Activated naive CD8-positive, alpha-beta T cell treated with anti-CD3 and anti-CD28 coated beads, Interleukin-2, amount 50 U/mL, for 24 hours (primary cell): Measurements from ENCODE around the gene CDHR1.
A peak's percentile ranks its signal among the peaks of the same experiment; 100 is the strongest.
"Not testable (repeated sequence)": the region's sequence is repeated elsewhere in the genome, so short reads cannot be mapped to it uniquely, and the experiment has no call there.

Experiments used
- ATAC-seq: fragments of 150-1000 bp; cut with Tn5 transposase; one replicate; pipeline ENCODE4 v1.10.0; 2021
- DNase-seq: peaks from one replicate; pipeline ENCODE4 v3.0.0; 2021
- H3K27ac Mint-ChIP-seq: one replicate; pipeline ENCODE4 v1.8.0; 2021; ENCODE audit warnings: mild to moderate bottlenecking, mixed read lengths
- H3K27me3 Mint-ChIP-seq: one replicate; pipeline ENCODE4 v1.8.0; 2021; ENCODE audit warnings: mixed read lengths
- H3K36me3 Mint-ChIP-seq: one replicate; pipeline ENCODE4 v1.8.0; 2021; ENCODE audit warnings: low read depth, mixed read lengths
- H3K4me1 Mint-ChIP-seq: one replicate; pipeline ENCODE4 v1.8.0; 2021; ENCODE audit warnings: mixed read lengths
- H3K4me3 Mint-ChIP-seq: one replicate; pipeline ENCODE4 v1.8.0; 2021; ENCODE audit warnings: mild to moderate bottlenecking, moderate library complexity, mixed read lengths
- H3K9me3 Mint-ChIP-seq: one replicate; pipeline ENCODE4 v1.8.0; 2021; ENCODE audit warnings: mixed read lengths

The CDHR1 gene

DNA sequence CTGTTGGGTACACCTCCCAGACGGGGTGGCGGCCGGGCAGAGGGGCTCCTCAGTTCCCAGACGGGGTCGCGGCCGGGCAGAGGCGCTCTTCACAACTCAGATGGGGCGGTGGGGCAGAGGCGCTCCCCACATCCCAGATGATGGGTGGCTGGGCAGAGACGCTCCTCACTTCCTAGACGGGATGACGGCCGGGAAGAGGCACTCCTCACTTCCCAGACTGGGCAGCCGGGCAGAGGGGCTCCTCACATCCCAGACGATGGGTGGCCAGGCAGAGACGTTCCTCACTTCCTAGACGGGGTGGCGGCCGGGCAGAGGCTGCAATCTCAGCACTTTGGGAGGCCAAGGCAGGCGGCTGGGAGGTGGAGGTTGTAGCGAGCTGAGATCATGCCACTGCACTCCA, 14.0 kb upstream of the CDHR1 start:
- not testable (repeated sequence) for DNase-seq, H3K9me3 Mint-ChIP-seq, H3K36me3 Mint-ChIP-seq, H3K27ac Mint-ChIP-seq, H3K27me3 Mint-ChIP-seq, H3K4me3 Mint-ChIP-seq, H3K4me1 Mint-ChIP-seq, ATAC-seq

DNA sequence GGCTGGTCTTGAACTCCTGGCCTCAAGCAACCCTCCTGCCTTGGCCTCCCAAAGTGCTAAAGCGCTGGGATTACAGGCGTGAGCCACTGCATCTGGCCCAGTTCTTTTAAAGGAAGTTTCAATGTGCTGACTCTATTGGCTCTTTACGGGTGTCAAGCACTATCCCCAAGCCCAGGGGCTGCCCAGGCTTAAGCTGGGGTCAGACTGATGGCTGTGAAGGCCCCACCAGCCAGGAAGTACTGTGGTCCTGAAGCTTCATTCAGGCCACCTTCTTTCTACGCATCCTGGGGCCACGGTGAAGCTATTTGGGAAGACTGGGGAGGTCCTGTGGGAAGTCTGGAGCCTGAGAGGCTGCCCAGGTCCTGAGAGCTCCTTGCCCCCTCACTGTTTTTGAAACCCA, 12.7 kb upstream of the CDHR1 start:
- no peak for DNase-seq
- Mint-ChIP-seq H3K27ac (no peak overlapping the region), H3K36me3 (no peaks in the 10 kb centered on the region), H3K27me3 (no peaks in the 10 kb centered on the region), H3K4me1 (peaks cover 4% of the 10 kb centered on the region), H3K9me3 (no peaks in the 10 kb centered on the region), H3K4me3 (no peak overlapping the region)
- no peak for ATAC-seq

DNA sequence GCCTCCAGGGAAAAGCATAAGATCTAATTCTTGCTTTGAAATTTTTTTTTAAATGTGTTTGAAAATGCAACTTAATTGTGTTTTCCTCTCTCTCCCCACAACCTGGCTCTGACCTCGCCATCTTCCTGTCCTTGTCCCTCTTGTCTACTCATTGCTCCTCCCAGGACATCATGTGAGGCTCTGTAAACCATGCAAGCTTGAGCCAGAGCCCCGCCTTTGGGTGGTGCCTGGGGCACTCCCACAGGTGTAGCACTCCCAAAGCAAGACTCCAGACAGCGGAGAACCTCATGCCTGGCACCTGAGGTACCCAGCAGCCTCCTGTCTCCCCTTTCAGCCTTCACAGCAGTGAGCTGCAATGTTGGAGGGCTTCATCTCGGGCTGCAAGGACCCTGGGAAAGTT, 9.8 kb upstream of the CDHR1 start:
- Mint-ChIP-seq H3K4me1 (no peaks in the 10 kb centered on the region), H3K4me3 (no peak overlapping the region), H3K27me3 (no peaks in the 10 kb centered on the region), H3K27ac (no peak overlapping the region), H3K36me3 (no peaks in the 10 kb centered on the region), H3K9me3 (no peaks in the 10 kb centered on the region)
- no peak for DNase-seq
- peak; percentile 31 for ATAC-seq

DNA sequence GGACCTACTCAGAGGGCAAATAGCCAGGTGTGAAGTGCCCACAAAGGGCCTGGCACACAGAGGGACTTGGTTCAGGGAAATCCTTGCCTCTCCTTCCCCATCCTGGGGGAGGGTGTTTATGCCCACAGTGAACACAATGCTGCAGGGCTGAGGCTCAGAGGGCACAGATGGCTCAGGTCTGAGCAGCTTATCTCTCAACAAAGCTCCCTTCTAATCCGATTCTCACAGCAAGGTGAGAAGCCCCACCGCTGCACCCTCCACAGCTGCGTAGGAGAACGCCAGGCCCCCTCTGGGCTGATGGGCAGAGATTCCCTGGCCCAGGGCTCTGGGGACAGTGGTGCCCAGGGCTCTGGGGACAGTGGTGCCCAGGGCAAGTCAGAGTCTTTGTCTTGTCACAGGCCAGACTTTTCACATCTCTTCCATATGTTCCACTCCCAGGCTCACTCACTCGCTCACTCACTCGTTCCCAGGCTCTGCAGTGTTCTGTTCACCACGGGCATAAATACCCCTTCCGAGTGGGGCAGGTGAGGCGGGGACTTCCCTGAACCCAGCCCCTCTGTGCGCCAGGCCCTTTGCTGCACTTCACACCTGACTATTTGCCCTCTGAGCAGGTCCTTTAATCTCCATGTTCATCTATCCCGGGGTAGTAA, 8.7 kb upstream of the CDHR1 start:
- no peak for ATAC-seq
- no peak overlapping the region for H3K4me3 Mint-ChIP-seq

DNA sequence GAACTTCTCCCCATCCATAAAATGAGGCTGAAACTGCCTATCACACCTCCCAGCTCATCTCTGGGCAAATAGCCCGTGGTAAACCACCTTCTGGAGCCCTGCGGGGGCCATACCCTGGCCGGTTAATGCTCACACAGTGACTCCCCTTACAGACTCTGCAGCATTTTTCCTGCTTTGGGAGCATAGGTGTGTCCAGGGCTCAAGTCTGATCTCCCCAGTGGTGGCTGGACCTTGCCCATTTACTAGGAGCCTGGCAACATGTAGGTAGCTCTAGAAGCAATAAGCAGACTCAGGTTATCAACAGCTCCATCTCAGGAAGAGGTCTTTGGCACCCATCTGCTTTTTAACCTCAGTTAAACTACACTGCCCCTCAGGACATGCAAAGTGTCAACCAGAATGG, 5.5 kb upstream of the CDHR1 start:
- DNase-seq (no peak), ATAC-seq (no peak)
- Mint-ChIP-seq H3K27ac (no peak overlapping the region), H3K4me3 (no peak overlapping the region), H3K9me3 (no peaks in the 10 kb centered on the region), H3K4me1 (peaks cover 7% of the 10 kb centered on the region), H3K27me3 (peaks cover 8% of the 10 kb centered on the region), H3K36me3 (no peaks in the 10 kb centered on the region)

More for the DNA sequence above, 8.7 kb upstream of the CDHR1 start:
- Mint-ChIP-seq H3K9me3 (no peaks in the 10 kb centered on the region), H3K27ac (no peak overlapping the region), H3K27me3 (no peaks in the 10 kb centered on the region), H3K36me3 (no peaks in the 10 kb centered on the region), H3K4me1 (no peaks in the 10 kb centered on the region)
- DNase-seq, result no peak

DNA sequence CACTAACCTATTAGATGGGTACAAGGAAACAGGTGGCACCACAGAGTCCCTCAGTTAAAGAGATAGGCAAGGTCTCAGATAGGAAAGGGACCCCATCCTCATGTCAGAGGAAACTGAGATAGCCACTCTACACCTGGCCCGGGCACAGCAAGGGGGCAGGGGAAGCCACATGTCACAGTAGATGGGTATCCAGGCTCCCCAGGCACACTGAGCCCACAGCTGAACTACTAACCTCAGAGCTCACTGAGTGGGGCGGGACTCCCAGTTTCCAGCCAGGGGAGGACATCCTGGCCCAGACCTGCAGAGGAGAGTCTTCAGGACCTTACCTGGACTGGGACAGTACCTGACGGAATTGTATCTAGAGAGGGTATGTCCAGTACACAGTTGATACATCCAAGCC, 3.7 kb upstream of the CDHR1 start:
- H3K4me1 Mint-ChIP-seq, result peaks cover 11% of the 10 kb centered on the region
- ATAC-seq (no peak), DNase-seq (no peak)
- H3K9me3 Mint-ChIP-seq, result no peaks in the 10 kb centered on the region
- H3K36me3 Mint-ChIP-seq, result no peaks in the 10 kb centered on the region
- no peak overlapping the region for H3K27ac Mint-ChIP-seq
- H3K4me3 Mint-ChIP-seq, result no peak overlapping the region
- H3K27me3 Mint-ChIP-seq, result peaks cover 14% of the 10 kb centered on the region

DNA sequence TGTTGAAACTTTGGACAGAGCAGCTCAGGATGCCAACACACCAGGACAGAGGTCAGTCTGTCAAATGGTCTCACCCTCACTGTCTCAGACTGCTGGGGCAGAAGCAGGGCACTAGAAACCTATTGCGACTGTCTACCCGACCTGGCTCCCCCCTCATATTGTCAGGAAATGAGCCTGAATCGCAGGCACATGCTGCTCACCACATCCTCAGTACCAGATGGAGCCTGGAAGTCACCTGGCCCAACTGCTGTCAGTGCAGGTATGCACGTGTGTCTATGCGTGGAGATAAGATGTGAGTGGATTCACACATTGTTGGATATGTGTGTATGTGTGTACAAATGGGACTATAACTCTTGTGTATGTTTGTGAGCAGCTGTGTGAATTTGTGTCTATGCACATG, 3.2 kb upstream of the CDHR1 start:
- peaks cover 11% of the 10 kb centered on the region for H3K4me1 Mint-ChIP-seq
- peaks cover 19% of the 10 kb centered on the region for H3K27me3 Mint-ChIP-seq
- H3K9me3 Mint-ChIP-seq, result no peaks in the 10 kb centered on the region
- H3K36me3 Mint-ChIP-seq, result no peaks in the 10 kb centered on the region
- H3K4me3 Mint-ChIP-seq, result no peak overlapping the region
- DNase-seq (no peak), ATAC-seq (no peak)
- H3K27ac Mint-ChIP-seq, result no peak overlapping the region

DNA sequence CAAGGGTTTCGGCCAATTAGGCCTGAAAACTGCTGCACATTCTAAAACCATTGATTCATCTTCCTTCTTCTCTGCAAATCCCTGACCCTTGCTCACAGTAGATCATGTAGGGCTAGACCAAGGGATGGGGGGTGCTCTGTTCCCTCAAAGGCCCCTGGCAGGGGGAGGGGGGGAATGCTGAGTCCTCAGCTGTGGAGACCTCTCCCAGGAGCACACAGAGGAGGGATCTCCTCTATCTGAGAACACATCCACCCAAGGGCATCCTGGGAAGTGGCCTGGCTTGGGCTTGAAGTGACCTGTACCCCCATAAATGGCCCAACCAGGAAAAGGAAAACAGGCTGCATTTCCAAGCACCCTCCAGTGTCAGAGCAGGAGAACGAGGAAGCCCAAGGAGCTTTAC, 1.0 kb upstream of the CDHR1 start:
- no peak overlapping the region for H3K27ac Mint-ChIP-seq
- no peaks in the 10 kb centered on the region for H3K36me3 Mint-ChIP-seq
- H3K4me1 Mint-ChIP-seq, result peaks cover 11% of the 10 kb centered on the region
- H3K4me3 Mint-ChIP-seq, result no peak overlapping the region
- DNase-seq (no peak), ATAC-seq (no peak)
- H3K9me3 Mint-ChIP-seq, result no peaks in the 10 kb centered on the region
- peaks cover 31% of the 10 kb centered on the region for H3K27me3 Mint-ChIP-seq

DNA sequence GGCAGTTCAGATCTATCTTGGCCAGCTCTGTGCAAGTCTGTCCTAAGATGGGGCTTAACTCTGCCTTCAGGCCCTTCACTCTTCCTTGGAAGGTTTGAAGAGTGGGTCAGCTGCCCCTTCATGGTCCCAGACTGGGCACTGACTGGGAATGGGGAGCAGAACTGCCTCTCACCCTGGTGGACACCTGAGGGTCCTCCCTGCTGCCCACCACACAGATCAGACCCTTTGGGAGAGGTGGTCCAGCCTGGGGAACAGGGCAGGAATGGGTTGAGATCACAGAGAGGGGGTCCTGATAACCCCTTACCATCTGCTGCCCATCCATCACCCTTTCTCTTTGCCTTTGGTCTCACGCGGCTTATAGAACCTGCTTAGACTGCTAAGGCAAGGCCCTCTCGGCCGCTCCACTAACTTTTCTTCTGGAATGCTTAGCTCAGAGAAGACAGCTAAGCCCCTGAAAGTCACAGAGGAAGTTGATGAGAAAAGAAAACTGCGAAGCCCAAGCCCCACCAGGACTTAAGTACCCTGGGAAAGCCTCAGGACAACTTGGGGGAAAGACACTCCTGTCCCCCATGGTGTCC, 402 bp upstream of the CDHR1 start:
- no peak for DNase-seq
- peaks cover 33% of the 10 kb centered on the region for H3K27me3 Mint-ChIP-seq
- peaks cover 11% of the 10 kb centered on the region for H3K4me1 Mint-ChIP-seq
- no peak for ATAC-seq
- H3K4me3 Mint-ChIP-seq, result peak overlapping the region; percentile 32
- H3K27ac Mint-ChIP-seq, result no peak overlapping the region
- no peaks in the 10 kb centered on the region for H3K9me3 Mint-ChIP-seq
- no peaks in the 10 kb centered on the region for H3K36me3 Mint-ChIP-seq

DNA sequence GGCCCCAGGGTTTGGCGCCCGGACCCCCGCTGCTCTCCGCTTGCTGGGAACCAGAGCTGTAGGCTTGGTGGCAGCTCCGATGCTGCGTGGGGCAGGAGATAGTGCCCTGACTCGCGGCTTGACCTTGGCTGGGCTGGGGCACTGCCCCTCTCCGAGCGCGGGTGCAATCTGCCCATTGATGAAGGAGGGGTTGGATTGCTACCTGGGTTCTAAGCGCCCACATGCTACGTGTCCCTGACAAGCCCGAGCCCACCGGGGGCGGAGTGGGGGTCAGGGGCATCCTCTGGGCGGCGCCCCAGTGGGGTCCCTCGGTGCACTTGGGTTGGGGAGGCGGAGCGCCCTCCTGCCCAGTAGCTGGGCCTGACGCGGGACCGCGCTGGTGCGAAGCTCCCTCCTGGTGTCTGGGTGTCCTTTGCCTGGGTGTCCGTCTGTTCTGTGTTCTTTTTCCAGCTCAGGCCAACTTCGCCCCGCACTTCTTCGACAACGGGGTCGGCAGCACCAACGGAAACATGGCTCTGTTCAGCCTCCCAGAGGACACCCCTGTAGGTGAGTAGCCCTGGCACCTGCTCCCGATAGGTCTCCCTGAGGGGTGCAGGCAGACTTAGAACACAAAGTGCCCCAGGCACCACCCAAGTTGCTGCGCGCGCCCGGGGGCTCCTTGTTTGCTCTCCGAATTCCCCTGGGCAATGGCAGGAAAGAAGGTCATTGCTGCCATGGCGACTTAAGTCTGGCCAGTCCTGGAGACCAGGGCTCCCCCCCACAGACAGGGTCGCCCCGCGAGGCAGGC, 900 bp downstream of the CDHR1 start:
- Mint-ChIP-seq H3K36me3 (no peaks in the 10 kb centered on the region), H3K9me3 (no peaks in the 10 kb centered on the region), H3K4me1 (peaks cover 11% of the 10 kb centered on the region), H3K27me3 (peaks cover 33% of the 10 kb centered on the region), H3K27ac (no peak overlapping the region), H3K4me3 (peak overlapping the region; percentile 46)
- DNase-seq (no peak), ATAC-seq (no peak)

DNA sequence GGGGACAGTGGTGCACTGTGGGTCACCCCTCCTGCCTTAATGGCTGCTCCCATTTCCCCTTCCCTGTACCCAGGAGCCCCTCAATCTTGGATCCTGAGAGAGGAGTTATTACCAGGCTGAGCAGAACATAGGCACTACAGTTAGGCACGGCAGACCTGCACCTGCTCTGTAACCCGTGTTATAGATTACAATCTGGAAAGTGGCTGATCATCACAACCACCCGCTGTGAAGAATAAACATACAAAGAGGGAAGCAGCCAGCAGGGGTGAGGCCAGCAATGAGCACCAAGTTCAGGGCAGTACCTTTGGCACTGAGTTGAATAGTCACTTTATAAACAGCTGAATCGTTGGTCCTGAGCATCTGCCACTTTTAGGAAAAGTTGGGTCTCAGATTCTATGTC, 1.7 kb downstream of the CDHR1 start:
- Mint-ChIP-seq H3K36me3 (no peaks in the 10 kb centered on the region), H3K4me1 (peaks cover 9% of the 10 kb centered on the region), H3K27me3 (peaks cover 33% of the 10 kb centered on the region), H3K4me3 (no peak overlapping the region), H3K9me3 (no peaks in the 10 kb centered on the region), H3K27ac (no peak overlapping the region)
- no peak for DNase-seq
- no peak for ATAC-seq

DNA sequence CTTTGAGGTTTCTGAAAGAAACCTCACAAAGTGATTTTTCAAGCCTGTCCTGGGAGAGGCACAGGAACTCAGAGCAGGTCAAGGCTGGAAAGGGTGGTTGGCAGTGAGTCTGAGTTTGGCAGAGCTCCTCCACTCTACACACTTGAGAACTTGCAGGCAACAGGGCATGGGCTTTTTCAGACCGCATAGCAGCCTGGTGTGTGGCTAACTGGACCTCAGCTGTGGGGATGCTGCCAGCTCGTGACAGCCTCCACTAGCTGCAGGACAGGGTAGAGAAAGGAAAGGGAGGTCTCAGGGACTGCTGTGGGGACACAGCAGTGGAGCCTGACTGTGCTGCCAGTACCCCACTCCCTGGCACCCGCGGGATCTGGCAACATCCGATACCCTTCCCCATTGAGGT, 2.6 kb downstream of the CDHR1 start:
- H3K4me3 Mint-ChIP-seq, result no peak overlapping the region

DNA sequence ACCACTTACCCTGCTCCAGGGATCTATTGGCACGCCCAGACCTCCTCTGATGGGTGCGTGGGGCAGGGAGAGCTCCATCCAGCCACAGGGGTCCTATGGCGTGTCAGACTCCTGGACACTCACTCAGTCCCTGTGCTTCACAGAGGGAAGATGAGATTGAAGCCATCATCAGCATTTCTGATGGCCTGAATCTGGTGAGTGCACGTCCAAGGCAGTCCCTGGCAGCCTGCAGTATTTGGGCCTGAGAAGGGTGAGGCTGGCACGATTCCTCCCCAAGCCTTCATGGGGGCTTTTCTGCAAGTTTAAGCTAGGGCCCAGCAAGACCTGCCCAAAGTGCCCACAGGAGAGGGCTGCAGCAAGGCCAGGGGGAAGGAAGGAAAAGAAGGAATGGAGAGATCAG, 3.3 kb downstream of the CDHR1 start:
- ATAC-seq, result no peak
- Mint-ChIP-seq H3K27ac (no peak overlapping the region), H3K4me1 (peaks cover 4% of the 10 kb centered on the region), H3K27me3 (peaks cover 30% of the 10 kb centered on the region), H3K9me3 (no peaks in the 10 kb centered on the region), H3K4me3 (no peak overlapping the region), H3K36me3 (no peaks in the 10 kb centered on the region)
- DNase-seq, result no peak

More for the DNA sequence above, 2.6 kb downstream of the CDHR1 start:
- H3K27ac Mint-ChIP-seq, result no peak overlapping the region
- no peaks in the 10 kb centered on the region for H3K9me3 Mint-ChIP-seq
- H3K27me3 Mint-ChIP-seq, result peaks cover 33% of the 10 kb centered on the region
- DNase-seq (no peak), ATAC-seq (no peak)
- H3K36me3 Mint-ChIP-seq, result no peaks in the 10 kb centered on the region
- peaks cover 4% of the 10 kb centered on the region for H3K4me1 Mint-ChIP-seq

DNA sequence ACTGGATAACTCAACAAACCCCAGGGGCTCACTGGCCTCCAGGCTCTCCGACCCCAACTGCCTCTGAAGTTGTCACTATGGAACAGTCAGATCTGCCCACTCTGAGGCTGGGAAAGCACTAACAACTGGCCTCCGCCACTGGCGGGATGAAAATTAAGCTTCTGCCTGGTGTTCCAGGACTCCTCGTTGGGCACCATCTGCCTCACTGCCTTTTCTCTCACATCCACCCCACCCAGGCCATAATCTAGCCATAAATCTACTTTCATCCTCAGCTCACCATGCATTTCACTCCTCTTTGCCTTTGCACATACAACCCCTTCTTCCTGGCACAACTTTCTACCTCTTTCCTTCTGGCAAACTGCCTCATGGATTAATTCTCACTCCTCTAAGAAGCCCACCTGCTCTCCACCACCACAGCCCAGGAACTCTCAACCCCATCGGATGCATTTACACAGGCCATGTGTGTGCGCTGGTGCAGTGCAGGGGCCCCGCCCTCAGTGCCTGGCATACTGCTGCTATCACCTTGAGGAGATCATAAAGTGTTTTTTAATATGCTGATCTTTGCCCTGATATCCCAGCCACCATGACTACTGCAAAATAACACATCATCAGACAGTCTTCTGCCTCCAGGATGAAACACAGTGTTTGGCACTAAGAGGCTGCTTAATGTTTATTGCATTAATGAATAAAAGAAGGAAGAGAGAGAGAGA, 4.0 kb downstream of the CDHR1 start:
- ATAC-seq, result no peak
- H3K4me1 Mint-ChIP-seq, result peaks cover 4% of the 10 kb centered on the region
- no peak for DNase-seq
- no peaks in the 10 kb centered on the region for H3K9me3 Mint-ChIP-seq
- no peak overlapping the region for H3K27ac Mint-ChIP-seq
- H3K36me3 Mint-ChIP-seq, result no peaks in the 10 kb centered on the region
- H3K27me3 Mint-ChIP-seq, result peaks cover 29% of the 10 kb centered on the region
- H3K4me3 Mint-ChIP-seq, result no peak overlapping the region
